Fibroblast of lung (primary cell): Measurements from ENCODE around the gene ZNF583. TPM values are rescaled to one million over a fixed set of nuclear protein-coding genes. Genes with fewer than 3 reads are reported as not detected.
A peak's percentile ranks its signal among the peaks of the same experiment; 100 is the strongest.

Source experiments
- DNase-seq, 2 donors: peaks; one replicate each; pipeline versions ENCODE4 v3.0.0 to v3.0.0-alpha.2; 2010; ENCODE audit warnings: low read depth in 2 of 2
- H2AFZ ChIP-seq: 2 replicates; pipeline ENCODE4 v1.5.1; 2012; ENCODE audit warnings: low read length, control low read depth, inconsistent platforms
- H3K27ac ChIP-seq: 2 replicates; pipeline ENCODE4 v1.5.1; 2011; ENCODE audit warnings: low read length, control low read depth; ENCODE audit not compliant: insufficient read depth
- H3K27me3 ChIP-seq: 2 replicates; pipeline ENCODE4 v1.5.1; 2011; ENCODE audit warnings: mild to moderate bottlenecking, low read length; ENCODE audit not compliant: control insufficient read depth, insufficient read depth
- H3K36me3 ChIP-seq: 2 replicates; pipeline ENCODE4 v1.5.1; 2011; ENCODE audit warnings: low read length; ENCODE audit not compliant: control insufficient read depth, insufficient read depth
- H3K4me1 ChIP-seq: 2 replicates; pipeline ENCODE4 v1.5.1; 2011; ENCODE audit warnings: low read length; ENCODE audit not compliant: control insufficient read depth, insufficient read depth; ENCODE audit errors: extremely low read depth
- H3K4me2 ChIP-seq: 2 replicates; pipeline ENCODE4 v1.5.1; 2011; ENCODE audit warnings: low read length, control low read depth; ENCODE audit not compliant: insufficient read depth; ENCODE audit errors: extremely low read depth
- H3K4me3 ChIP-seq, 4 experiments: fragments of 200-600 bp in 1 of 4; sonication (generic) in 1 of 4; replicated peaks in 1 of 4; 2 replicates each; pipeline ENCODE4 v1.5.1; 2011 to 2016; ENCODE audit warnings: low read length in 4 of 4, low read depth in 3 of 4, mild to moderate bottlenecking in 3 of 4, control low read depth in 2 of 4, inconsistent platforms in 1 of 4, mixed read lengths in 1 of 4; ENCODE audit not compliant: insufficient read depth in 1 of 4; ENCODE audit errors: control extremely low read depth in 1 of 4
- H3K79me2 ChIP-seq: 2 replicates; pipeline ENCODE4 v1.5.1; 2012; ENCODE audit warnings: mild to moderate bottlenecking, low read length, inconsistent platforms; ENCODE audit not compliant: control insufficient read depth, insufficient read depth
- H3K9ac ChIP-seq: 2 replicates; pipeline ENCODE4 v1.5.1; 2011; ENCODE audit warnings: mild to moderate bottlenecking, low read length, control low read depth; ENCODE audit not compliant: insufficient read depth
- H3K9me3 ChIP-seq: 2 replicates; pipeline ENCODE4 v1.5.1; 2012; ENCODE audit warnings: low read depth, low read length; ENCODE audit not compliant: control insufficient read depth, insufficient read depth
- H4K20me1 ChIP-seq: 2 replicates; pipeline ENCODE4 v1.5.1; 2011; ENCODE audit warnings: low read length; ENCODE audit not compliant: control insufficient read depth, insufficient read depth; ENCODE audit errors: extremely low read depth
- CTCF ChIP-seq, 2 donors: IDR thresholded peaks in 1 of 2; conservative IDR thresholded peaks in 1 of 2; 1 replicate in 1 of 2; 2 replicates in 1 of 2; pipeline ENCODE4 v1.5.1; 2011 to 2012; ENCODE audit warnings: low read length in 2 of 2, control low read depth in 1 of 2, inconsistent platforms in 1 of 2, low read depth in 1 of 2, mild to moderate bottlenecking in 1 of 2
- EZH2 ChIP-seq: IDR thresholded peaks from 2 replicates; pipeline ENCODE4 v1.5.1; 2012; ENCODE audit warnings: low read length, control low read depth, mild to moderate bottlenecking; ENCODE audit errors: missing control alignments
- polyA minus RNA-seq: library from RNA; depleted of rRNA, polyadenylated mRNA; stranded (reverse); fragments of >200 nt; gene quantifications from 2 replicates; pipeline ENCODE4 v1.2.3, GENCODE V29; 2011; ENCODE audit warnings: low replicate concordance
- polyA plus RNA-seq, 2 donors: library from polyadenylated mRNA; depleted of rRNA in 1 of 2; stranded (reverse) in 1 of 2; unstranded in 1 of 2; fragments of >200 nt; gene quantifications; 2 replicates each; pipeline ENCODE4 v1.2.1, GENCODE V29; 2011 to 2012; ENCODE audit warnings: missing spikeins in 1 of 2
- total RNA-seq: library from RNA; depleted of rRNA; stranded (reverse); fragments of >200 nt; gene quantifications from 2 replicates; pipeline ENCODE4 v1.2.1, GENCODE V29; 2014

The ZNF583 gene
- 5.4 TPM in 2 replicates for total RNA-seq
- 4.3 and 5.0 TPM in 2 replicates for polyA plus RNA-seq
- polyA plus RNA-seq (2012), result 2.9 and 3.4 TPM in 2 replicates
- 0.07 TPM in 1 of 2 replicates, not detected in the other for polyA minus RNA-seq

- Histone ChIP-seq H3K4me3 (peak within 1 kb of the TSS; percentile 68 to 96 (median 94)), H2AFZ (peak within 1 kb of the TSS; percentile 100), H3K4me1 (peaks cover 2% of the 10 kb centered on the region), H3K27me3 (no peaks in the 10 kb centered on the region), H3K9me3 (peaks cover 2% of the 10 kb centered on the region), H3K4me2 (peak within 1 kb of the TSS; percentile 88), H3K9ac (peak within 1 kb of the TSS; percentile 87), H3K79me2 (peaks cover 7% of the 10 kb centered on the region), H3K27ac (peak within 1 kb of the TSS; percentile 91), H3K36me3 (no peaks in the 10 kb centered on the region), H4K20me1 (no peaks in the 10 kb centered on the region)
- TF ChIP-seq CTCF (conservative IDR thresholded peaks at IDR 0.05 in 1 of 2, IDR thresholded peaks at IDR 0.05 in 1 of 2; ENCODE audit: low read depth in 1 of 2, low read length in 2 of 2), result no peak
- no peak for TF ChIP-seq EZH2
- peak; percentile 97 to 98 for DNase-seq
These were observed at the start of gene ZNF583 for GRCh38 chr19:56403764-56404704. ZNF583 (plus strand) TSS chr19:56404332; CDS start chr19:56407115, 2,783 bp downstream.

- no peak overlapping the region for H3K4me2 ChIP-seq
- H3K4me3 ChIP-seq, result no peak overlapping the region
- no peaks in the 10 kb centered on the region for H3K27me3 ChIP-seq
- no peaks in the 10 kb centered on the region for H3K4me1 ChIP-seq
- H4K20me1 ChIP-seq, result no peaks in the 10 kb centered on the region
- TF ChIP-seq EZH2 (no peak), CTCF (conservative IDR thresholded peaks at IDR 0.05 in 1 of 2, IDR thresholded peaks at IDR 0.05 in 1 of 2; ENCODE audit: low read depth in 1 of 2, low read length in 2 of 2) (no peak)
- H3K27ac ChIP-seq, result no peak overlapping the region
- H3K9me3 ChIP-seq, result no peaks in the 10 kb centered on the region
- no peaks in the 10 kb centered on the region for H3K36me3 ChIP-seq
- no peak for DNase-seq
- no peak overlapping the region for H3K9ac ChIP-seq
- no peaks in the 10 kb centered on the region for H3K79me2 ChIP-seq
- H2AFZ ChIP-seq, result no peak overlapping the region
These were observed 48.6 kb upstream of the ZNF583 start for GRCh38 chr19:56355517-56355916.

- H3K9me3 ChIP-seq, result no peaks in the 10 kb centered on the region
- H3K4me1 ChIP-seq, result no peaks in the 10 kb centered on the region
- no peak for TF ChIP-seq CTCF (conservative IDR thresholded peaks at IDR 0.05 in 1 of 2, IDR thresholded peaks at IDR 0.05 in 1 of 2; ENCODE audit: low read depth in 1 of 2, low read length in 2 of 2)
- no peak for TF ChIP-seq EZH2
- no peaks in the 10 kb centered on the region for H3K27me3 ChIP-seq
- no peaks in the 10 kb centered on the region for H3K79me2 ChIP-seq
- no peak overlapping the region for H3K4me3 ChIP-seq
- no peak overlapping the region for H3K27ac ChIP-seq
- H3K36me3 ChIP-seq, result no peaks in the 10 kb centered on the region
- no peak for DNase-seq
- H4K20me1 ChIP-seq, result no peaks in the 10 kb centered on the region
- no peak overlapping the region for H3K4me2 ChIP-seq
- no peak overlapping the region for H3K9ac ChIP-seq
- H2AFZ ChIP-seq, result no peak overlapping the region
These were observed 47.2 kb upstream of the ZNF583 start for GRCh38 chr19:56356944-56357343.
